OCI-LY3 (cell line): Measurements from ENCODE around the gene P2RY6.

Experiments
- CTCF ChIP-seq: fragments of 200-600, 300-600 bp; sonication (generic); IDR thresholded peaks from 2 replicates; pipeline ENCODE4 v1.5.1; 2014; ENCODE audit warnings: antibody characterized with exemption, low read length, low read depth
- EZH2phosphoT487 ChIP-seq: fragments of 200-600 bp; shearing (Covaris generic); IDR thresholded peaks from 2 replicates; pipeline ENCODE4 v1.6.1; 2018; ENCODE audit warnings: antibody characterized with exemption, mixed run types, low read depth

GRCh38 chr11:73258104-73259035 lies 13.8 kb upstream of the P2RY6 start:
- no peak for TF ChIP-seq CTCF
- TF ChIP-seq EZH2phosphoT487 = no peak
